Measurements from ENCODE around the gene BRSK2.

BRSK2 gene

GRCh38 chr11:1504138-1504537 lies 114.4 kb downstream of the BRSK2 start:
- TF ChIP-seq CTCF (IDR thresholded peaks at IDR 0.05) = no peak
- H3K4me3 ChIP-seq = peak overlapping the region; percentile 34
- DNase-seq (ENCODE audit: low spot score) = no peak
- peak overlapping the region; percentile 44 to 93 for H3K27ac ChIP-seq

- Histone ChIP-seq H3K27ac (peak overlapping the region; percentile 44 to 93), H3K4me3 (no peak overlapping the region)
- DNase-seq (ENCODE audit: low spot score) = no peak
- TF ChIP-seq CTCF (IDR thresholded peaks at IDR 0.05) = no peak
Observed at GRCh38 chr11:1504581-1505290, 115.0 kb downstream of the BRSK2 start.

GRCh38 chr11:1505480-1505879 lies 115.7 kb downstream of the BRSK2 start:
- DNase-seq (ENCODE audit: low spot score) = no peak
- H3K27ac ChIP-seq = no peak overlapping the region
- no peak overlapping the region for H3K4me3 ChIP-seq
- no peak for TF ChIP-seq CTCF (IDR thresholded peaks at IDR 0.05)

- peak overlapping the region; percentile 80 to 85 for H3K27ac ChIP-seq
Observed at GRCh38 chr11:1506981-1507380, 117.2 kb downstream of the BRSK2 start.

GRCh38 chr11:1507381-1508140 lies 117.8 kb downstream of the BRSK2 start:
- H3K4me3 ChIP-seq = peak overlapping the region; percentile 37
- H3K27ac ChIP-seq = peak overlapping the region; percentile 80 to 85
- DNase-seq (ENCODE audit: low spot score) = no peak

More at GRCh38 chr11:1506981-1507380, 117.2 kb downstream of the BRSK2 start:
- no peak for DNase-seq (ENCODE audit: low spot score)
- peak overlapping the region; percentile 37 for H3K4me3 ChIP-seq
- TF ChIP-seq CTCF (IDR thresholded peaks at IDR 0.05) = no peak

GRCh38 chr11:1508491-1508891 lies 118.8 kb downstream of the BRSK2 start:
- no peak for DNase-seq (ENCODE audit: low spot score)
- Histone ChIP-seq H3K4me3 (peak overlapping the region; percentile 37), H3K27ac (peak overlapping the region; percentile 80 to 85)

More at GRCh38 chr11:1507381-1508140, 117.8 kb downstream of the BRSK2 start:
- TF ChIP-seq CTCF (IDR thresholded peaks at IDR 0.05) = no peak

More at GRCh38 chr11:1508491-1508891, 118.8 kb downstream of the BRSK2 start:
- TF ChIP-seq CTCF (IDR thresholded peaks at IDR 0.05) = no peak
